Measurements from ENCODE around the gene ADGRG6. TPM values are rescaled to one million over a fixed set of nuclear protein-coding genes. Genes with fewer than 3 reads are reported as not detected.
"Not testable (repeated sequence)": the region's sequence is repeated elsewhere in the genome, so short reads cannot be mapped to it uniquely, and the experiment has no call there.

ADGRG6 gene
- total and polyA plus RNA-seq, 2 donors (not counting 1 experiment from before 2014, with no cell fraction given) = 49.9 to 67.2 TPM

GRCh38 chr6:142452993-142453392, 151.2 kb downstream of the ADGRG6 start:
- no peaks in the 10 kb centered on the region for H3K79me2 ChIP-seq (ENCODE audit: control insufficient read depth, insufficient read depth, low read length)
- no peak for TF ChIP-seq CTCF (conservative IDR thresholded peaks at IDR 0.05 in 1 of 2, IDR thresholded peaks at IDR 0.05 in 1 of 2; ENCODE audit: low read depth in 1 of 2, low read length in 2 of 2)
- TF ChIP-seq EZH2 (IDR thresholded peaks at IDR 0.05; ENCODE audit: low read length, missing control alignments) = no peak
- H3K4me1 ChIP-seq (ENCODE audit: control insufficient read depth, extremely low read depth, insufficient read depth, low read length) = no peaks in the 10 kb centered on the region
- no peaks in the 10 kb centered on the region for H3K9me3 ChIP-seq (ENCODE audit: control insufficient read depth, insufficient read depth, low read depth, low read length)
- no peaks in the 10 kb centered on the region for H3K36me3 ChIP-seq (ENCODE audit: control insufficient read depth, insufficient read depth, low read length)
- no peaks in the 10 kb centered on the region for H3K27me3 ChIP-seq (ENCODE audit: control insufficient read depth, insufficient read depth, low read length)
- H3K4me2 ChIP-seq (ENCODE audit: extremely low read depth, insufficient read depth, low read length) = no peak overlapping the region
- no peak overlapping the region for H3K9ac ChIP-seq (ENCODE audit: insufficient read depth, low read length)
- no peaks in the 10 kb centered on the region for H4K20me1 ChIP-seq (ENCODE audit: control insufficient read depth, extremely low read depth, insufficient read depth, low read length)
- no peak overlapping the region for H2AFZ ChIP-seq (ENCODE audit: low read length)
- no peak for DNase-seq (ENCODE audit: low read depth in 2 of 2)
- H3K27ac ChIP-seq (ENCODE audit: insufficient read depth, low read length) = no peak overlapping the region
- H3K4me3 ChIP-seq (replicated peaks in 1 of 4; ENCODE audit: control extremely low read depth in 1 of 4, insufficient read depth in 1 of 4, low read depth in 3 of 4, low read length in 4 of 4) = no peak overlapping the region

- DNase-seq (ENCODE audit: low read depth in 2 of 2) = peak in 1 of 2 donors; percentile 55
- not testable (repeated sequence) for H3K27ac ChIP-seq (ENCODE audit: insufficient read depth, low read length); H3K9ac ChIP-seq (ENCODE audit: insufficient read depth, low read length); H3K27me3 ChIP-seq (ENCODE audit: control insufficient read depth, insufficient read depth, low read length); H4K20me1 ChIP-seq (ENCODE audit: control insufficient read depth, extremely low read depth, insufficient read depth, low read length); H3K4me3 ChIP-seq (replicated peaks in 1 of 4; ENCODE audit: control extremely low read depth in 1 of 4, insufficient read depth in 1 of 4, low read depth in 3 of 4, low read length in 4 of 4); H2AFZ ChIP-seq (ENCODE audit: low read length); H3K4me2 ChIP-seq (ENCODE audit: extremely low read depth, insufficient read depth, low read length); H3K4me1 ChIP-seq (ENCODE audit: control insufficient read depth, extremely low read depth, insufficient read depth, low read length); H3K79me2 ChIP-seq (ENCODE audit: control insufficient read depth, insufficient read depth, low read length); H3K9me3 ChIP-seq (ENCODE audit: control insufficient read depth, insufficient read depth, low read depth, low read length); H3K36me3 ChIP-seq (ENCODE audit: control insufficient read depth, insufficient read depth, low read length)
These were observed 152.4 kb downstream of the ADGRG6 start for GRCh38 chr6:142454196-142454595.

DNA sequence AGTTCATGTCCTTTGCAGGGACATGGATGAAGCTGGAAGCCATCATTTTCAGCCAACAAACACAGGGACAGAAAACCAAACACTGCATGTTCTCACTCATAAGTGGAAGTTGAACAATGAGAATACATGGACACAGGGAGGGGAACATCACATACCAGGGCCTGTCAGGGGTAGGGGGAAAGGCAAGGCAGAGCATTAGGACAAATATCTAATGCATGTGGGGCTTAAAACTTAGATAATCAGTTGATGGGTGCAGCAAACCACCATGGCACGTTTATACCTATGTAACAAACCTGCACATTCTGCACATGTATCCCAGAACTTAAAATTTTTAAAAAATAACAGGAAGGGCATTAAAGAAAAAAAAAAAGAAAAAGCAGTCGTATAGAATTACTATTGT, 153.0 kb downstream of the ADGRG6 start:
- H3K36me3 ChIP-seq (ENCODE audit: control insufficient read depth, insufficient read depth, low read length); H3K27ac ChIP-seq (ENCODE audit: insufficient read depth, low read length); H2AFZ ChIP-seq (ENCODE audit: low read length); H4K20me1 ChIP-seq (ENCODE audit: control insufficient read depth, extremely low read depth, insufficient read depth, low read length); H3K4me3 ChIP-seq (replicated peaks in 1 of 4; ENCODE audit: control extremely low read depth in 1 of 4, insufficient read depth in 1 of 4, low read depth in 3 of 4, low read length in 4 of 4); H3K4me1 ChIP-seq (ENCODE audit: control insufficient read depth, extremely low read depth, insufficient read depth, low read length); H3K9ac ChIP-seq (ENCODE audit: insufficient read depth, low read length); H3K79me2 ChIP-seq (ENCODE audit: control insufficient read depth, insufficient read depth, low read length); H3K9me3 ChIP-seq (ENCODE audit: control insufficient read depth, insufficient read depth, low read depth, low read length); H3K4me2 ChIP-seq (ENCODE audit: extremely low read depth, insufficient read depth, low read length); DNase-seq (ENCODE audit: low read depth in 2 of 2); H3K27me3 ChIP-seq (ENCODE audit: control insufficient read depth, insufficient read depth, low read length): not testable (repeated sequence)

DNA sequence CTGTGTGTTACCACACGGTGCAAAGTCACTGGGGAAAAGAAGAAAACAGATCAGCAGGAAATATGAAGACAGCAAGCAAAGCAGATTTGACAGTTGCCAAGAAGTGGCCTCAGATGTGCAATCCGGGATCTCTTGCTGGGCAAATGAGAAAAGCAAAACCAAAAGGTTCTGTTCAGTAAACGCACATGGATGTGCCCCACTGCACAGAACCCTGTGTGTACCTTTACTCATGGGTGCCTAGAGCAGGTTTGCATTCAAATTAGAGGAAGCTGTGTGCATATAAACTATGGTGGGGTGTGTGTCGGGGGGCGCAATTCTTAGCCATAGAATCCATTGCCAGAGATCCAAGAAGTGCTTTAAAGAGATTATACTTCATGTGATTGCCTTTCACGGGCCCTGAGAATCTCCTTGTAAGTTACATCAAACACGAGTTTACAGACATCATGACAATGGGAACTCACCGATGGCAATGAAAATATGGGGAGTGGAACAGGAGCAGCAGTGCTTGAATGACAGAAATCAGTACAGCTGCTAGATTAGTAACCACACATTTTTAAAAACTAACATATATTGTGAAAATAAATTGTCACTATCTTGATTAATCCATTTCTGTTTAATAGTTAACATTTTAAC, 154.3 kb downstream of the ADGRG6 start:
- Histone ChIP-seq H3K4me3 (replicated peaks in 1 of 4; ENCODE audit: control extremely low read depth in 1 of 4, insufficient read depth in 1 of 4, low read depth in 3 of 4, low read length in 4 of 4) (no peak overlapping the region), H3K4me1 (ENCODE audit: control insufficient read depth, extremely low read depth, insufficient read depth, low read length) (no peaks in the 10 kb centered on the region), H3K36me3 (ENCODE audit: control insufficient read depth, insufficient read depth, low read length) (no peaks in the 10 kb centered on the region), H3K79me2 (ENCODE audit: control insufficient read depth, insufficient read depth, low read length) (no peaks in the 10 kb centered on the region), H3K4me2 (ENCODE audit: extremely low read depth, insufficient read depth, low read length) (no peak overlapping the region), H3K27me3 (ENCODE audit: control insufficient read depth, insufficient read depth, low read length) (no peaks in the 10 kb centered on the region), H2AFZ (ENCODE audit: low read length) (no peak overlapping the region), H4K20me1 (ENCODE audit: control insufficient read depth, extremely low read depth, insufficient read depth, low read length) (no peaks in the 10 kb centered on the region), H3K9ac (ENCODE audit: insufficient read depth, low read length) (no peak overlapping the region), H3K9me3 (ENCODE audit: control insufficient read depth, insufficient read depth, low read depth, low read length) (no peaks in the 10 kb centered on the region), H3K27ac (ENCODE audit: insufficient read depth, low read length) (no peak overlapping the region)
- no peak for TF ChIP-seq EZH2 (IDR thresholded peaks at IDR 0.05; ENCODE audit: low read length, missing control alignments)
- TF ChIP-seq CTCF (conservative IDR thresholded peaks at IDR 0.05 in 1 of 2, IDR thresholded peaks at IDR 0.05 in 1 of 2; ENCODE audit: low read depth in 1 of 2, low read length in 2 of 2) = no peak
- DNase-seq (ENCODE audit: low read depth in 2 of 2) = no peak
